Measurements from ENCODE around the gene HS2ST1.
"Not testable (repeated sequence)": the region's sequence is repeated elsewhere in the genome, so short reads cannot be mapped to it uniquely, and the experiment has no call there.

DNA sequence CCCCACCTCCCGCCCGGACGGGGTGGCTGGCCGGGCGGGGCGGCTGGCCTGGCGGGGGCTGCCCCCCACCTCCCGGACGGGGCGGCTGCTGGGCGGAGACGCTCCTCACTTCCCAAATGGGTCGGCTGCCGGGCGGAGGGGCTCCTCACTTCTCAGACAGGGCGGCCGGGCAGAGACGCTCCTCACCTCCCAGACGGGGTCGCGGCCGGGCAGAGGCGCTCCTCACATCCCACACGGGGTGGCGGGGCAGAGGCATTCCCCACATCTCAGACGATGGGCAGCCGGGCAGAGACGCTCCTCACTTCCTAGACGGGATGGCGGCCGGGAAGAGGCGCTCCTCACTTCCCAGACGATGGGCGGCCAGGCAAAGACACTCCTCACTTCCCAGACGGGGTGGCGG lies 49.4 kb downstream of the HS2ST1 start:
- TF ChIP-seq POLR2AphosphoS5, POLR2A (IDR thresholded peaks at IDR 0.05): not testable (repeated sequence)

Measured in breast epithelium (tissue), 3 donors.